Pancreas (tissue), 10 donors: ENCODE measurements around the gene KCNN4. TPM values are rescaled to one million over a fixed set of nuclear protein-coding genes. Genes with fewer than 3 reads are reported as not detected.

ENCODE experiments used
- ATAC-seq, 4 donors: fragments of 200-7000 bp; cut with Tn5 transposase; one replicate each; pipeline versions ENCODE4 v1.8.0 to v1.9.1; 2020; ENCODE audit warnings: mild to moderate bottlenecking in 4 of 4, moderate library complexity in 4 of 4
- DNase-seq, 6 donors: peaks; one replicate each; pipeline ENCODE4 v3.0.0-alpha.2; 2020
- FAIRE-seq: peaks from 2 replicates; lab custom pipeline; 2012; peaks lifted over from hg19 to GRCh38; lab: Jason Lieb, UNC
- H3K27ac ChIP-seq, 4 donors: fragments of 200-600 bp; sonication (generic); 1 replicate in 3 of 4; 2 replicates in 1 of 4; pipeline versions ENCODE4 v1.5.0 to v1.8.0; 2020
- H3K27me3 ChIP-seq, 4 donors: fragments of 200-600 bp; one replicate each; pipeline ENCODE4 v1.8.0; 2021
- H3K36me3 ChIP-seq, 3 donors: fragments of 200-600 bp; sonication (generic) in 1 of 3; one replicate each; pipeline versions ENCODE4 v1.5.0 to v1.8.0; 2020 to 2021
- H3K4me1 ChIP-seq, 3 donors: fragments of 200-600 bp; one replicate each; pipeline ENCODE4 v1.8.0; 2021
- H3K4me3 ChIP-seq, 4 donors: fragments of 200-600 bp; sonication (generic) in 2 of 4; one replicate each; pipeline versions ENCODE4 v1.5.0 to v1.8.0; 2020 to 2021
- H3K9me3 ChIP-seq, 4 donors: fragments of 200-600 bp; one replicate each; pipeline ENCODE4 v1.8.0; 2021
- CTCF ChIP-seq, 4 donors: fragments of 200-600 bp; sonication (generic) in 3 of 4; IDR thresholded peaks; one replicate each; pipeline versions ENCODE4 v1.5.0 to v1.8.0; 2021; ENCODE audit warnings: antibody characterized with exemption in 4 of 4
- WGBS, 2 donors: extraction: QIAGEN DNeasy Blood & Tissue Kit; methylation state at CpG; one replicate each; pipeline ENCODE4 v1.1.7; 2013; 5-methylcytosine and 5-hydroxymethylcytosine counted together
- intact Hi-C, 3 donors: fragments of 100-400 bp; cut with DNase I; formaldehyde crosslinking; loops; one replicate each; pipeline versions ENCODE4 v1.11.1 to v1.14.2; 2022
- polyA plus RNA-seq, 2 donors: library from polyadenylated mRNA; stranded (reverse); fragments of 200-250 nt; gene quantifications; one replicate each; pipeline ENCODE4 v1.2.3, GENCODE V29; 2013
- total RNA-seq, 6 donors: library from RNA; stranded (reverse); fragmentation: NEBNext Ultra II Directional in 4 of 6; extraction: Animal tissue kit (Norgen Biotek cat#: 25700) in 4 of 6; gene quantifications; one replicate each; pipeline versions ENCODE4 v1.2.1 to v1.2.4, GENCODE V29; 2021 to 2023
- donor health status: healthy with polysubstance abuse.
- donor health status: DM: no; HTN: no; CAD: no; lungs with moderate emphysema.
- donor health status: DM: no; HTN: no; CAD: no.
- donor health status: control.
- donor health status: control.
- donor health status: Bipolar disorder and iron deficiency.
- donor health status: DM: yes; HTN: yes; CAD: no.
- donor health status: DM: no; HTN: no; CAD: no.
- donor health status: DM: no; HTN: no; CAD: no.
- donor health status: DM: yes; HTN: yes; CAD: no.

KCNN4 gene
- total and polyA plus RNA-seq, 8 donors, result 0.43 to 2.6 (median 1.2) TPM

DNA sequence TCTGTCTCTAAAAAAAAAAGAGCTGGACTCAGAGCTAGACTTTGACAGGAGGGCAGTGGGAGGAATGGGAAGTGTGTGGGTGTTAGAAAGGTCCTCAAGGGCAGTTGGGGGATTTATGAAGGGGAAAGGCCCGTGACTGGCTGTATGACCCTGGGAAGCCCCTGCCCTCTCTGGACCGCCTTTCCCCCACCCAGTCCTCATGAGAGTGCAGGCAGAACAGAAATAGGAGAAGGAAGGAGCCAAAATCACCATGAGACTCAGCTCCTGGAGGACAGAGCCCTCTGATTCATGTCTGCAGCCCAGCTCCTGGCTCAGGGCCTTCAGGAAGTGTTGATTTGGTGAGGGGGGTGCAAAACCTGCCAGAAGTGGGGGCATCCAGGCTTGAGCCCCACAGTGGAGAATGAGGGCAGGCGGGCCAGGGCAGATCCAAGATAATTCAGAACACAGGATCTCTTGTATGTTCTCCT lies 17.3 kb downstream of the KCNN4 start:
- H3K27ac ChIP-seq, result no peak overlapping the region
- H3K27me3 ChIP-seq, result no peaks in the 10 kb centered on the region
- intact Hi-C loops, result no loop called here
- no peaks in the 10 kb centered on the region for H3K4me1 ChIP-seq
- no peak for FAIRE-seq
- no peaks in the 10 kb centered on the region for H3K36me3 ChIP-seq
- H3K4me3 ChIP-seq, result no peak overlapping the region
- ATAC-seq, result peak in 3 of 4 donors; percentile 18 to 62 (median 24)
- WGBS, 2 donors, result 62 to 63% methylated on average over 3 of the region's 3 CpGs
- no peak for TF ChIP-seq CTCF (IDR thresholded peaks at IDR 0.05)
- H3K9me3 ChIP-seq, result no peaks in the 10 kb centered on the region
- DNase-seq, result no peak

GRCh38 chr19:43762814-43763213 lies 18.0 kb downstream of the KCNN4 start:
- Histone ChIP-seq H3K4me1 (no peaks in the 10 kb centered on the region), H3K27ac (no peak overlapping the region), H3K36me3 (no peaks in the 10 kb centered on the region), H3K9me3 (no peaks in the 10 kb centered on the region), H3K4me3 (no peak overlapping the region), H3K27me3 (no peaks in the 10 kb centered on the region)
- TF ChIP-seq CTCF (IDR thresholded peaks at IDR 0.05), result no peak
- FAIRE-seq, result no peak
- no peak for DNase-seq
- 61 to 83% methylated on average over 3 of the region's 3 CpGs for WGBS, 2 donors
- intact Hi-C loops, result no loop called here
- no peak for ATAC-seq

DNA sequence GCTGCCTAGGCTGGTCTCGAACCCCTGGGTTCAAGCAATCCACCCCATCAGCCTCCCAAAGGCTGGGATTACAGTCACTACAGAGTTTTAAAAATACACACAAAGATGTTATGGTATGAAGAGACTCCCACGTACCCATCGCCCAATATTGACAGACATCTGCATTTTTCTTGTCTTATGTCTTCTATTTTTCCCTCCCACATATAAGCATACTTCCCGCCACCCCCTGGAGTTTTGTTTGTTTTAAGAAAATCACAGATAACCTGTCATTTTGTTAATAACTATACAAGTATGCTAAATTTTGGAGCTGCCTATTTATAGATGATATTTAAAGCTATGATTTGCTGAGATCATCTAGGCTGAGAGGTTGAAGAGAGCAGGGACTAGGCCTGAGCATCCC lies 19.8 kb downstream of the KCNN4 start:
- FAIRE-seq (no peak), ATAC-seq (no peak), DNase-seq (no peak)
- Histone ChIP-seq H3K4me1 (peaks cover 0 to 1% (median 0%) of the 10 kb centered on the region in 3 donors), H3K27me3 (no peaks in the 10 kb centered on the region), H3K36me3 (no peaks in the 10 kb centered on the region), H3K4me3 (no peak overlapping the region), H3K27ac (no peak overlapping the region), H3K9me3 (no peaks in the 10 kb centered on the region)
- WGBS, 2 donors, result 72 to 84% methylated on average over 4 of the region's 4 CpGs
- TF ChIP-seq CTCF (IDR thresholded peaks at IDR 0.05), result no peak
- intact Hi-C loops, result no loop called here

- Histone ChIP-seq H3K9me3 (no peaks in the 10 kb centered on the region), H3K36me3 (no peaks in the 10 kb centered on the region), H3K4me1 (peaks cover 0 to 5% (median 0%) of the 10 kb centered on the region in 3 donors), H3K27ac (no peak overlapping the region), H3K4me3 (no peak overlapping the region), H3K27me3 (no peaks in the 10 kb centered on the region)
- WGBS, 2 donors, result 68 to 78% methylated on average over 5 of the region's 5 CpGs
- ATAC-seq, result no peak
- no peak for TF ChIP-seq CTCF (IDR thresholded peaks at IDR 0.05)
- intact Hi-C loops, result no loop called here
- FAIRE-seq, result no peak
- no peak for DNase-seq
Measured at GRCh38 chr19:43759515-43759914, 21.3 kb downstream of the KCNN4 start.

- ATAC-seq, result peak; percentile 68 to 81 (median 70)
- TF ChIP-seq CTCF (IDR thresholded peaks at IDR 0.05), result no peak
- 2% methylated on average over 28 of the region's 28 CpGs for whole genome bisulfite sequencing, 2 donors
- Histone ChIP-seq H3K27ac (peak overlapping the region; percentile 96 to 99 (median 98)), H3K27me3 (no peaks in the 10 kb centered on the region), H3K36me3 (peaks cover 0 to 3% (median 0%) of the 10 kb centered on the region in 3 donors), H3K4me3 (peak overlapping the region; percentile 55 to 84 (median 70)), H3K4me1 (peaks cover 0 to 23% (median 7%) of the 10 kb centered on the region in 3 donors), H3K9me3 (no peaks in the 10 kb centered on the region)
- FAIRE-seq, result peak; percentile 37
- DNase-seq, result peak; percentile 75 to 91 (median 81)
- intact Hi-C loops, result no loop called here
Measured at GRCh38 chr19:43755256-43755801, 25.4 kb downstream of the KCNN4 start.
